HepG2 (cell line): ENCODE measurements around the gene CUL9. TPM values are rescaled to one million over a fixed set of nuclear protein-coding genes. Genes with fewer than 3 reads are reported as not detected.

Source experiments
- ARID2 ChIP-seq: sonication (generic); formaldehyde crosslinking; IDR thresholded peaks from 2 replicates; pipeline ENCODE4 v1.8.1; 2022; ENCODE audit warnings: mild to moderate bottlenecking, missing genetic modification reagents, borderline replicate concordance
- GTF2F1 ChIP-seq: fragments of 150-350 bp; IDR thresholded peaks from 2 replicates; pipeline ENCODE4 v1.6.1; 2014; ENCODE audit warnings: low read length
- NR2F6 ChIP-seq, 2 experiments: IDR thresholded peaks; 2 replicates each; pipeline ENCODE4 v1.6.1; 2016; ENCODE audit warnings: antibody characterized with exemption in 1 of 2, mild to moderate bottlenecking in 1 of 2
- RBM22 ChIP-seq: fragments of 200-400 bp; formaldehyde crosslinking; optimal IDR thresholded peaks from 2 replicates; pipeline ENCODE3; 2017; ENCODE audit warnings: mild to moderate bottlenecking, low read length, moderate library complexity
- SKI ChIP-seq: fragments of 450-650 bp; IDR thresholded peaks from one replicate; pipeline ENCODE4 v1.6.1; 2018; ENCODE audit warnings: mild to moderate bottlenecking; ENCODE audit not compliant: partially characterized antibody
- TSC22D2 ChIP-seq: sonication (generic); formaldehyde crosslinking; IDR thresholded peaks from 2 replicates; pipeline ENCODE4 v1.5.1; 2020; ENCODE audit warnings: missing genetic modification reagents, mild to moderate bottlenecking, borderline replicate concordance
- ZC3H13 ChIP-seq: sonication (generic); formaldehyde crosslinking; IDR thresholded peaks from 2 replicates; pipeline ENCODE4 v1.8.1; 2023; ENCODE audit warnings: mild to moderate bottlenecking, missing genetic modification reagents, moderate library complexity
- ZNF577 ChIP-seq: sonication (generic); formaldehyde crosslinking; IDR thresholded peaks from 2 replicates; pipeline ENCODE4 v1.4.0; 2020; ENCODE audit warnings: mild to moderate bottlenecking, low read depth, missing genetic modification reagents, borderline replicate concordance
- ZNF788 ChIP-seq: sonication (generic); formaldehyde crosslinking; IDR thresholded peaks from 2 replicates; pipeline ENCODE4 v1.5.0; 2020; ENCODE audit warnings: mild to moderate bottlenecking, missing genetic modification reagents, borderline replicate concordance
- polyA plus RNA-seq, 8 experiments: library from polyadenylated mRNA; depleted of rRNA in 3 of 8; stranded (reverse) in 7 of 8; unstranded in 1 of 8; fragments of >200 nt; fragmentation: Illumina TruSeq in 4 of 8; extraction: Trizol in 4 of 8; gene quantifications; 2 replicates each; pipeline versions ENCODE4 v1.2.1 to v1.2.3, GENCODE V29; 2011 to 2016; ENCODE audit warnings: low read depth in 4 of 8, missing spikeins in 1 of 8, mixed read lengths in 1 of 8; ENCODE audit not compliant: insufficient read depth in 1 of 8
- total RNA-seq, 5 experiments: library from RNA; depleted of rRNA; stranded (reverse); fragments of >200 nt; fragmentation: Illumina TruSeq; extraction: Trizol; gene quantifications; 2 replicates each; pipeline ENCODE4 v1.2.3, GENCODE V29; 2016; ENCODE audit warnings: low read depth in 1 of 5
- TF ChIP-seq, protein P1 (sequence below): sonication (generic); formaldehyde crosslinking; IDR thresholded peaks from 2 replicates; pipeline ENCODE4 v1.4.0; 2020; ENCODE audit warnings: mild to moderate bottlenecking, missing genetic modification reagents
- TF ChIP-seq, protein P2 (sequence below): sonication (generic); formaldehyde crosslinking; IDR thresholded peaks from 2 replicates; pipeline ENCODE4 v1.4.0; 2020; ENCODE audit warnings: missing genetic modification reagents
- TF ChIP-seq, protein P3 (sequence below): sonication (generic); formaldehyde crosslinking; IDR thresholded peaks from 2 replicates; pipeline ENCODE4 v1.4.0; 2020; ENCODE audit warnings: missing genetic modification reagents, borderline replicate concordance

CUL9 gene
- total and polyA plus RNA-seq, 2 of the 13 experiments (the other 11 are each of a cell fraction or from before 2014, with no cell fraction given), result 11.4 to 13.7 TPM

DNA sequence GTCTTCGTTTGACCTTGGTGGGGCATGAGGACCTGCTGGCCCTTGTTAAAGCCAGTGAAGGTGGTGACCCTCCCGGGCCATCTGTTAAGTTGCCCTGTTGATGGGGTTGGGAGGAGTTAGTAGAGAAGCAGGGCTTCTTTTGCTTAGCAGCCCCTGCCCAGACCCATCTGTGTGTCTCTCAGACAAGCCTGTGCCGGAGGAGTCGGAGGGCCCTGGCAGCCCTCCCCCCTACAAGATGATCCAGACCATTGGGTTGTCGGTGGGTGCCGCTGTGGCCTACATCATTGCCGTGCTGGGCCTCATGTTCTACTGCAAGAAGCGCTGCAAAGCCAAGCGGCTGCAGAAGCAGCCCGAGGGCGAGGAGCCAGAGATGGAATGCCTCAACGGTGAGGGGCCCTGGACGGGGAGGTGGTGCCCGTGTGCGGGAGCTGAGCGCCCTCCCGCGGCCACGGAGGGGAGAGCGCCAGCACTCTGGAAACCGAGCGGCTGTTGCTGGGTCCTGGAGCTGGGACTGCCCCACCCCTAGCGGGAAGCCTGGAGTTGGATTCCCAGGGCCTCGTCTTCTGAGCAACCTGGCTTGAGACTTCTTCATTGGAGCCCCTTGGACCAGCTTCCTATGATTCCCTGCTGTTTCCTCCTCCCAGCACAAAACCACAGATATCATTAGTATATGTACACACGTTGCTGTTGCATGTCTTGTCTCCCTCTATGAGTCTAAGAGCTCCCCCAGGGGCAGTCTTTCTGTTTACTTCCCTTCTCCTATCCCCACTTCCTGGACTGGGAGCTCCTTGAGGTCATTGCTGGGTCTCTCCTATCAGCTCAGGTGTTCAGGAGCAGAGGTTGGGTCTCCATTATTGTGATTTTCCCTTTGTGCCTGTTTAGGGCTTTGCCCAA lies 38.5 kb upstream of the CUL9 start (continued):
- TF ChIP-seq SKI (no peak), ZC3H13 (CRISPR knock-in tag) (no peak), NR2F6 (IDR thresholded peaks at IDR 0.05) (no peak), NR2F6 (CRISPR knock-in tag; IDR thresholded peaks at IDR 0.05) (peak; percentile 56), RBM22 (peak; percentile 36), ZNF577 (CRISPR knock-in tag) (no peak), ZNF788 (CRISPR knock-in tag) (peak; percentile 96), ARID2 (no peak), TSC22D2 (CRISPR knock-in tag) (no peak; the same call in 1 of the 2 replicates), GTF2F1 (no peak)
- TF ChIP-seq, protein P1, sequence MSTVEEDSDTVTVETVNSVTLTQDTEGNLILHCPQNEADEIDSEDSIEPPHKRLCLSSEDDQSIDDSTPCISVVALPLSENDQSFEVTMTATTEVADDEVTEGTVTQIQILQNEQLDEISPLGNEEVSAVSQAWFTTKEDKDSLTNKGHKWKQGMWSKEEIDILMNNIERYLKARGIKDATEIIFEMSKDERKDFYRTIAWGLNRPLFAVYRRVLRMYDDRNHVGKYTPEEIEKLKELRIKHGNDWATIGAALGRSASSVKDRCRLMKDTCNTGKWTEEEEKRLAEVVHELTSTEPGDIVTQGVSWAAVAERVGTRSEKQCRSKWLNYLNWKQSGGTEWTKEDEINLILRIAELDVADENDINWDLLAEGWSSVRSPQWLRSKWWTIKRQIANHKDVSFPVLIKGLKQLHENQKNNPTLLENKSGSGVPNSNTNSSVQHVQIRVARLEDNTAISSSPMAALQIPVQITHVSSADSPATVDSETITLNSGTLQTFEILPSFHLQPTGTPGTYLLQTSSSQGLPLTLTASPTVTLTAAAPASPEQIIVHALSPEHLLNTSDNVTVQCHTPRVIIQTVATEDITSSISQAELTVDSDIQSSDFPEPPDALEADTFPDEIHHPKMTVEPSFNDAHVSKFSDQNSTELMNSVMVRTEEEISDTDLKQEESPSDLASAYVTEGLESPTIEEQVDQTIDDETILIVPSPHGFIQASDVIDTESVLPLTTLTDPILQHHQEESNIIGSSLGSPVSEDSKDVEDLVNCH (CRISPR knock-in tag), result no peak
- TF ChIP-seq, protein P2, sequence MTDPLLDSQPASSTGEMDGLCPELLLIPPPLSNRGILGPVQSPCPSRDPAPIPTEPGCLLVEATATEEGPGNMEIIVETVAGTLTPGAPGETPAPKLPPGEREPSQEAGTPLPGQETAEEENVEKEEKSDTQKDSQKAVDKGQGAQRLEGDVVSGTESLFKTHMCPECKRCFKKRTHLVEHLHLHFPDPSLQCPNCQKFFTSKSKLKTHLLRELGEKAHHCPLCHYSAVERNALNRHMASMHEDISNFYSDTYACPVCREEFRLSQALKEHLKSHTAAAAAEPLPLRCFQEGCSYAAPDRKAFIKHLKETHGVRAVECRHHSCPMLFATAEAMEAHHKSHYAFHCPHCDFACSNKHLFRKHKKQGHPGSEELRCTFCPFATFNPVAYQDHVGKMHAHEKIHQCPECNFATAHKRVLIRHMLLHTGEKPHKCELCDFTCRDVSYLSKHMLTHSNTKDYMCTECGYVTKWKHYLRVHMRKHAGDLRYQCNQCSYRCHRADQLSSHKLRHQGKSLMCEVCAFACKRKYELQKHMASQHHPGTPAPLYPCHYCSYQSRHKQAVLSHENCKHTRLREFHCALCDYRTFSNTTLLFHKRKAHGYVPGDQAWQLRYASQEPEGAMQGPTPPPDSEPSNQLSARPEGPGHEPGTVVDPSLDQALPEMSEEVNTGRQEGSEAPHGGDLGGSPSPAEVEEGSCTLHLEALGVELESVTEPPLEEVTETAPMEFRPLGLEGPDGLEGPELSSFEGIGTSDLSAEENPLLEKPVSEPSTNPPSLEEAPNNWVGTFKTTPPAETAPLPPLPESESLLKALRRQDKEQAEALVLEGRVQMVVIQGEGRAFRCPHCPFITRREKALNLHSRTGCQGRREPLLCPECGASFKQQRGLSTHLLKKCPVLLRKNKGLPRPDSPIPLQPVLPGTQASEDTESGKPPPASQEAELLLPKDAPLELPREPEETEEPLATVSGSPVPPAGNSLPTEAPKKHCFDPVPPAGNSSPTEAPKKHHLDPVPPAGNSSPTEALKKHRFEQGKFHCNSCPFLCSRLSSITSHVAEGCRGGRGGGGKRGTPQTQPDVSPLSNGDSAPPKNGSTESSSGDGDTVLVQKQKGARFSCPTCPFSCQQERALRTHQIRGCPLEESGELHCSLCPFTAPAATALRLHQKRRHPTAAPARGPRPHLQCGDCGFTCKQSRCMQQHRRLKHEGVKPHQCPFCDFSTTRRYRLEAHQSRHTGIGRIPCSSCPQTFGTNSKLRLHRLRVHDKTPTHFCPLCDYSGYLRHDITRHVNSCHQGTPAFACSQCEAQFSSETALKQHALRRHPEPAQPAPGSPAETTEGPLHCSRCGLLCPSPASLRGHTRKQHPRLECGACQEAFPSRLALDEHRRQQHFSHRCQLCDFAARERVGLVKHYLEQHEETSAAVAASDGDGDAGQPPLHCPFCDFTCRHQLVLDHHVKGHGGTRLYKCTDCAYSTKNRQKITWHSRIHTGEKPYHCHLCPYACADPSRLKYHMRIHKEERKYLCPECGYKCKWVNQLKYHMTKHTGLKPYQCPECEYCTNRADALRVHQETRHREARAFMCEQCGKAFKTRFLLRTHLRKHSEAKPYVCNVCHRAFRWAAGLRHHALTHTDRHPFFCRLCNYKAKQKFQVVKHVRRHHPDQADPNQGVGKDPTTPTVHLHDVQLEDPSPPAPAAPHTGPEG (CRISPR knock-in tag), result 0 out of 2 replicates have a peak, but pooled peaks have one; percentile 31
- TF ChIP-seq, protein P3, sequence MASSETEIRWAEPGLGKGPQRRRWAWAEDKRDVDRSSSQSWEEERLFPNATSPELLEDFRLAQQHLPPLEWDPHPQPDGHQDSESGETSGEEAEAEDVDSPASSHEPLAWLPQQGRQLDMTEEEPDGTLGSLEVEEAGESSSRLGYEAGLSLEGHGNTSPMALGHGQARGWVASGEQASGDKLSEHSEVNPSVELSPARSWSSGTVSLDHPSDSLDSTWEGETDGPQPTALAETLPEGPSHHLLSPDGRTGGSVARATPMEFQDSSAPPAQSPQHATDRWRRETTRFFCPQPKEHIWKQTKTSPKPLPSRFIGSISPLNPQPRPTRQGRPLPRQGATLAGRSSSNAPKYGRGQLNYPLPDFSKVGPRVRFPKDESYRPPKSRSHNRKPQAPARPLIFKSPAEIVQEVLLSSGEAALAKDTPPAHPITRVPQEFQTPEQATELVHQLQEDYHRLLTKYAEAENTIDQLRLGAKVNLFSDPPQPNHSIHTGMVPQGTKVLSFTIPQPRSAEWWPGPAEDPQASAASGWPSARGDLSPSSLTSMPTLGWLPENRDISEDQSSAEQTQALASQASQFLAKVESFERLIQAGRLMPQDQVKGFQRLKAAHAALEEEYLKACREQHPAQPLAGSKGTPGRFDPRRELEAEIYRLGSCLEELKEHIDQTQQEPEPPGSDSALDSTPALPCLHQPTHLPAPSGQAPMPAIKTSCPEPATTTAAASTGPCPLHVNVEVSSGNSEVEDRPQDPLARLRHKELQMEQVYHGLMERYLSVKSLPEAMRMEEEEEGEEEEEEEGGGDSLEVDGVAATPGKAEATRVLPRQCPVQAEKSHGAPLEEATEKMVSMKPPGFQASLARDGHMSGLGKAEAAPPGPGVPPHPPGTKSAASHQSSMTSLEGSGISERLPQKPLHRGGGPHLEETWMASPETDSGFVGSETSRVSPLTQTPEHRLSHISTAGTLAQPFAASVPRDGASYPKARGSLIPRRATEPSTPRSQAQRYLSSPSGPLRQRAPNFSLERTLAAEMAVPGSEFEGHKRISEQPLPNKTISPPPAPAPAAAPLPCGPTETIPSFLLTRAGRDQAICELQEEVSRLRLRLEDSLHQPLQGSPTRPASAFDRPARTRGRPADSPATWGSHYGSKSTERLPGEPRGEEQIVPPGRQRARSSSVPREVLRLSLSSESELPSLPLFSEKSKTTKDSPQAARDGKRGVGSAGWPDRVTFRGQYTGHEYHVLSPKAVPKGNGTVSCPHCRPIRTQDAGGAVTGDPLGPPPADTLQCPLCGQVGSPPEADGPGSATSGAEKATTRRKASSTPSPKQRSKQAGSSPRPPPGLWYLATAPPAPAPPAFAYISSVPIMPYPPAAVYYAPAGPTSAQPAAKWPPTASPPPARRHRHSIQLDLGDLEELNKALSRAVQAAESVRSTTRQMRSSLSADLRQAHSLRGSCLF (CRISPR knock-in tag), result no peak
